LHCN-M2 (cell line): ENCODE results near the gene HOXB5. TPM values are rescaled to one million over a fixed set of nuclear protein-coding genes. Genes with fewer than 3 reads are reported as not detected.

Experiments used
- DNase-seq: peaks from one replicate; pipeline ENCODE4 v3.0.0-alpha.2; 2012; ENCODE audit warnings: low read depth
- total RNA-seq: library from RNA; depleted of rRNA; stranded (reverse); fragments of >200 nt; gene quantifications from 2 replicates; pipeline ENCODE4 v1.2.3, GENCODE V29; 2014

The HOXB5 gene
- total RNA-seq, 1 experiment from 2014 or later = 1.8 TPM

GRCh38 chr17:48550502-48551213 lies 42.9 kb downstream of the HOXB5 start:
- no peak for DNase-seq

GRCh38 chr17:48549914-48550501 lies 43.6 kb downstream of the HOXB5 start:
- peak; percentile 42 for DNase-seq

GRCh38 chr17:48549281-48549630 lies 44.3 kb downstream of the HOXB5 start:
- no peak for DNase-seq

GRCh38 chr17:48548523-48549280 lies 44.9 kb downstream of the HOXB5 start:
- DNase-seq = no peak

- DNase-seq = no peak
Measured at GRCh38 chr17:48547808-48548522, 45.6 kb downstream of the HOXB5 start.

- no peak for DNase-seq
Measured at GRCh38 chr17:48546924-48547807, 46.4 kb downstream of the HOXB5 start.

- DNase-seq = peak; percentile 53
Measured at GRCh38 chr17:48546137-48546923, 47.2 kb downstream of the HOXB5 start.

GRCh38 chr17:48545539-48545938 lies 48.0 kb downstream of the HOXB5 start:
- DNase-seq = no peak

GRCh38 chr17:48545022-48545375 lies 48.6 kb downstream of the HOXB5 start, which contains the start of gene HOXB2:
TSS of gene HOXB2 (minus strand) at chr17:48545109. CDS start at chr17:48544911, 198 bp downstream.
- peak; percentile 76 for DNase-seq

GRCh38 chr17:48544349-48545021 lies 49.1 kb downstream of the HOXB5 start:
- DNase-seq = peak; percentile 80

- no peak for DNase-seq
Measured at GRCh38 chr17:48543854-48544348, 49.7 kb downstream of the HOXB5 start.

GRCh38 chr17:48543107-48543853 lies 50.3 kb downstream of the HOXB5 start:
- peak; percentile 83 for DNase-seq

GRCh38 chr17:48542698-48543106 lies 50.9 kb downstream of the HOXB5 start:
- DNase-seq = no peak

- peak; percentile 53 for DNase-seq
Measured at GRCh38 chr17:48542114-48542656, 51.4 kb downstream of the HOXB5 start.

GRCh38 chr17:48541577-48542113 lies 51.9 kb downstream of the HOXB5 start:
- DNase-seq = peak; percentile 77
